NCI-H748 (cell line): ENCODE data around the gene NAA38.
"Not testable (repeated sequence)": the region's sequence is repeated elsewhere in the genome, so short reads cannot be mapped to it uniquely, and the experiment has no call there.

Experiments used
- DNase-seq: peaks from one replicate; lab custom pipeline; 2025; ENCODE audit not compliant: unreplicated experiment; lab: John Stamatoyannopoulos, UW

The NAA38 gene

DNA sequence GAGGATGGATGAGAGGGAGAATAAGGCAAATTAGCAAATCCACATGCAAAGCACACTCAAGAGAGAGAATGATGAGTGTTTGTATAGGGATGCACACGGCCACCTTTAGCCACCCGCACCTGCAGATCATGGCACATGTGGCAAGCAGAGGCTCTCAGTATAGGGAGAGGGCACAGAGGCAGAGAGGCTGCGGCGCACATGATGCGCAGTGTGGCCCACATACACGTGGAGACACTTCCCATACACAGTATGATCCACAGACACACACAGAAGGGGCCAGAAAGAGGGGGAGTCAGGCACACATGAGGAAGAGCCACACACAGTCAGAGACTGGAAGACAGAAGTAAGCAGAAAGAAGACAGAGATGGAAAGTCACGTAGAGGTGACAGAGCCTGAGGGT, 24.7 kb upstream of the NAA38 start:
- DNase-seq: peak; percentile 49

DNA sequence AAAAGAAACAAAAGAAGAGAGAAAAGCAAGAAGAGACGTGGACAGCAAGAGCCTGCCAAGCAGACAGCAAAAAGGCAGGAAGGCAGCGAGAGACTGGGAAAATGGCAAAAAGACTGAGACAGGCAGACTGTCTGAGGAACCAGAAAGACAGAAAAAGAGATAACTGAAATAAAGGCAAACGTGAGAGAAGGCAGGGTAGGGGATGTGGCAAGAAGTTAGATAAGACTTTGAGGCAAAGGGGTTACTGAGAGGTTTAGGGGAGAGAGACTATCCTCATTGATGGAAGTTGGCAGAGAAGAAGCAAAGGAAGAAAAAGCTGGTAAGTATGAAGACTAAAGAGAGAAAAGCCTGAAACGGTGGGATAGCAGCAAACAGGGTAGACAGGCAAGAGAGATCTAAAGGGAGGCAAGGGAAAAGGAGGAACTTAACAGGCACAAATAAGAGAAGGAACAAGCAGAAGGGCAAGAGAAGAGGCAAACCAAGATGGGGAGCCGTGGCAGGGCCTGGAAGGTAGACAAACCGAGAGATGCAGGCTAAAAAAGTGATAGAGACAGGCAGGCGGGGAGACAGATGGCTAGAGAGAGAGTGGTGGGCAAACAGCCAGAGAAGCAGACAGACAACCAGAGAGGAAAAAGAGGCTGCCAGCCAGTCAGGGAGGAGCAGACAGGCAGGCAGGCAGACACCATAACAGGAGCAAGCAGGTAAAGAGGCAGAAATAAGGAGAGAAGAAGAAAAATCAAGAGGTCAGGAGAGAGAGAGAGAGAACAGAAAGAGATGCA, 24.1 kb upstream of the NAA38 start:
- DNase-seq: peak; percentile 49

DNA sequence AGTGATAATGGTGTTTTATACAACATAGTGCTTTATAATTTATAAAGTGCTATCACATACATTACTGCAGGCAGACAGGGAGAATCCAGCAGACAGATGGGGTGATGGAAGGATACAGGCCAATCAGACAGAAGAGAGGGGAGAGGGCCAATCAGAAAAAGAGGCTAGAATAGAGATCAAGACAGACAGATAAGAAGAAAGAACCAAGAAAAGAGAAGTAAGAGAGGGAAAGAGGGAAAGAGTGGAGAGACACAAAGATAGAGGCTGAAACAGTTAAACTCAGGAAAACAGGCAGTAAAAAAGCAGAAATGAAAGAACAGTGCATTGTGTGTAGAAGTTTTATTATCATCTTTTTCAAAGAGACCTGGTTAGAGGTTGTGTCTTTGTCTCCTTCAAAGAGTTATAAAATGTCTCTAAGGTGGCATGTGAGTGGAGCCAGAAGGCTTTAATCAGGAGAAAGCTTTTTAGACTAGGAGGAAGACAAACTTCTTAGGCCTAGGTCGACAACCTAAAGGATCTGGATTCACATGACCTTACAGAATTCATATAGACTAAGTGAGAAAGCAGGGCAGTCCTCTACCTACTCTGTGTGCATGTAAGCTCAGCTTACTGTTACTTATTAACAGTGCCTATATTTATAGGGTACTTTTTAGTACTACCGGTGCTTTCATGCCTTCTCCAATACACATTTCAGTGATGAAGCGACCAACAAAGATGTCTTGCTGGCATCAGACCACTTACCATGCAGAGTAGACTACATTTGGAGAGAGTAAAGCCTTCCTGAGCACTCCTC, 22.9 kb upstream of the NAA38 start:
- DNase-seq: no peak

DNA sequence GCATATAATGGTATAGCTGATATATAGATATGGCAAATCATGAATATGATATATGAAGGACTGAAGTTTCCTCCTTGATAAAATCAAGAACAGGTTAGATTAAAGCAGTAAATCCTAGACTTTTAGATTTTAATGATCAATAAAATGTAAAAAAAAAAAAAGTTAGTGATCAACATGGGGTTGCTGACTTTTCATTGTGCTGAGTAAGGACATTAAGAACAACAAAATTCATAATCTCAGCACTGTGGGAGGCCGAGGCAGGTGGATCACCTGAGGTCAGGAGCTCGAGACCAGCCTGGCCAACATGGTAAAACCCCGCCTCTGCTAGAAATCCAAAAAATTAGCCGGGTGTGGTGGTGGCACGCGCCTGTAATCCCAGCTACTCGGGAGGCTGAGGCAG, 20.9 kb upstream of the NAA38 start:
- no peak for DNase-seq

DNA sequence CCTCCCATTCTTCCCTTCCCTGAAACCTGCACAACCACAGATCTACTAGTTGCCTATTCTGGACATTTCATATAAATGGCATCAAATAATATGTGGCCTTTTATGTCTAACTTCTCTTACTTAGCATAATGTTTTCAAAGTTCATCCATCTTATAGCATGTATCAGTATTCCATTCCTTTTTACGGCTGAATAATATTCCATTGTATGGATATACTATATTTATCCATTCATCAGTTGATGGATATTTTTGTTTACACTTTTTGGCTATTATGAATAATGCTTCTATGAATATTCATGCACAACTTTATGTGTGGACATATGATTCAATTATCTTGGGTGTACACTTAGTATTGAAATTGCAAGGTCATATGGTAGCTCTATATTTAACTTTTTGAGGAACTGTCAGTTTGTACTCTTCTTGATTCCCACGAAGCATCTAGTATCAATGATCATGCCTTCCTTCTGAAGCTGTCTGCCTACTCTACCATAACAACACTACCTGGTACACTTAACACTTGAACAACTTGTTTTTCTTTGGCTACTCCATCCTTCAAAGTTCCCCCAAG, 18.5 kb upstream of the NAA38 start:
- DNase-seq: no peak

DNA sequence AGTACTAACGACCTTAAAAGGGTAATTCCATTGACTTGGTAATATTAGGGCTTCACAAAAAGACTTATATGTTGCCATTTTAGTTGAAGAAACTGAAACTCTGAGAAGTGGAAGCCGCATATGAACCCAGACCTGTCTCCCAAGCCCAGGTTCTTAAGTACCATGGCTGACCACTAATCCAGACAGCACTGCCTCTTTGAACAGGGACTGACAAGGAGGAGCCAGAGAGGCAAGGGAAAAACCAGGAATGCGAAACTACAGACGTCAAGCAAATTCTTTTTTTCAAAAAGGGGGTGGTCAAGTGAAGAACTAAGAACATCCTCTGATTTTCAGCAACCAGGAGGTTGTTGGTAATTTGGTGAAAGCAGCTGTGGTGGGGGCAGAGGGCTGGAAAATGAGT, 15.7 kb upstream of the NAA38 start:
- DNase-seq: no peak

DNA sequence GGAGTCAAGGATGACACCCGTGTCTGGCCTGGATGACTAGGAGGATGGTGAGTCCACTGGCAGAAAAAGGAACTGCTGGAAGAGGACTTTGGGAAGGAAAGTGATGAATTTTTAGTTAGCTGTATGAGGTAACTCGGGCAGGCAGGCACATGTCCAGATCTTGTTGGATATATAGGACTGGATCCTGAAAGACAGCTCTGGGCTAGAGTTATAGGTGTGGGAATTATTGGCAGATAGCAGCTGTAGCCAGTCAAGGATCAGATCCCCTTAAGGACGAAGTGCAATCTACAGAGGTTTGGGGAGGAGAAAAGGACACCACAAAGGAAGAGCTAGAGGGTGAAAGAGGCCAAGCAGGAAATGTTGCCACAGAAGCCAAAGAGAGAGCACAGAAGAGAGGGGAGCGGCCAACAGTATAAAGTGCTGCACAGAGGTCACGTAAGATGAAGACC, 10.5 kb upstream of the NAA38 start:
- no peak for DNase-seq

DNA sequence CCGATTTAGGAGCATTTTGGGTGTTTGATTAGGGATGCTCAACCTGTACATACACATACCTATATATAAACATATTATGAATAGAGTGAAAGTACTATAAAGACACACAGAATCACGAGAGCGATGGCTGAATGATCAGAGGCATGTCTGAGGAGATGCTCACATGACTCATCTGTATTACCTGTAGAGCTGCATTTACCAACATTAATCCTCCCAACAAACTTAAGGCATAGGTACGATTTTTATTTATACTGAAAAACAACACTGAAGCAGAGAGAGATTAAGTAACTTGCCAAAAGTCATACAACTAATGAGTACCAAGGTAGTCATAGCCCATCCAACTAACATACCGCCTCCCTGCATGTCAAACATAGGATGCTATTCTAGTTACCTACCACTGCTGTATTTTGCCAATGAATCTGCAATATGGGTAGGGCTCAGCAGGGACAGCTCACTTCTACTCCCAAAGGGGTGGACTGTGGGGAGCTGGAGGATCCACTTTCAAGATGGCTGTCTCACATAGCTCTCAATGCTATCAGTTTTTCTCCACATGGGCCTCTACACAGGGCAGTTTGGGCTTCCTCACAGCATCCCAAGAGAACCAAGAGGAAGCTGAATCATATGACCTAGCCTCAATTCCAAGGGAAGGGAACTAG, 7.8 kb upstream of the NAA38 start:
- no peak for DNase-seq

DNA sequence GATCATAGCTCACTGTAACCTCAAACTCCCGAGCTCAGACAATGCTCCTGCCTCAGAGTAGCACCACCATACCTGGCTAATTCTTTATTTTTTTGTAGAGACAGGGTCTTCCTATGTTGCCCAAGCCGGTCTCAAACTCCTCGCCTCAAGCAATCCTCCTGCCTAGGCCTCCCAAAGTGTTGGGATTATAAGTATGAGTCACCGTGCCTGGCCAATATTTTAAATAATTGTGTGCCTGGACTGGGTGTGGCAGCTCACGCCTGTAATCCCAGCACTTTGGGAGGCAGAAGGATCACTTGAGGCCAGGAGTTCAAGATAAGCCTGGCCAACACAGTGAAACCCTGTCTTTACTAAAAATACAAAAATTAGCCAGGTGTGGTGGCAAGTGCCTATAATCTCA, 7.0 kb upstream of the NAA38 start:
- not testable (repeated sequence) for DNase-seq

DNA sequence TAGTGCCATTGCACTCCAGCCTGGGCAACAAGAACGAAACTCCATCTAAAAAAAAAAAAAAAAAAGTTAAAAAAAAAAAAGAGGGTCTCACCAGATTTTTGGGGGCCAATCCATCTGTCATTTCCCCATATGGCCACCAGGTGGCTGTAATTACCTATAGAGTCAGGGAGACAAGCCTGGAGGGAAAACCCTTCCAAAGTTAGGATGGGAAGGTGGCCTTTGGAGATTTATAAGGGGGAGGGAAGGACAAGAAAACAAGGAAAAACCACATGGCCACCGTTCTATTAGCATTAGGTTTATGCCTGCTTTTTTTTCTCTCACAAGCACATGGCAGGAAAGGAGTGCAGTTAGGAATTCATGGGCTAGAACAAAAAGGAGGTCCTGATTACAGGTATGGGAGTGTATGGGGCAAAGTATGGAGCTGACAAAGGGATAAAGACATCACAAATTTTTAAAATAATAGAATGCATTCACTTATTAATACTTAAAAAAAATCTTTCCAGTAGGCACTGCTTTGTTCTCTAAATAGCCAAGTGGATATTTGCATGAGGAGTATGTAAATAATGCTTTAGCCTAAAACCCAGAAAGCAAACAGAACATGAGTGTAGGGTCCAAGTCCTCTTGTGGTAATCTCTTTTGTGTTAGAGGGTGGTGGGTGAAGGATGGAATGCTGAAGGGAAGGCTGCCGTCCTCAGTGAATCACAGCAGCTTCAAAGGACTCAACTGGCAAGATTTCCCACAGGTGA, 5.5 kb upstream of the NAA38 start:
- DNase-seq: peak; percentile 69

DNA sequence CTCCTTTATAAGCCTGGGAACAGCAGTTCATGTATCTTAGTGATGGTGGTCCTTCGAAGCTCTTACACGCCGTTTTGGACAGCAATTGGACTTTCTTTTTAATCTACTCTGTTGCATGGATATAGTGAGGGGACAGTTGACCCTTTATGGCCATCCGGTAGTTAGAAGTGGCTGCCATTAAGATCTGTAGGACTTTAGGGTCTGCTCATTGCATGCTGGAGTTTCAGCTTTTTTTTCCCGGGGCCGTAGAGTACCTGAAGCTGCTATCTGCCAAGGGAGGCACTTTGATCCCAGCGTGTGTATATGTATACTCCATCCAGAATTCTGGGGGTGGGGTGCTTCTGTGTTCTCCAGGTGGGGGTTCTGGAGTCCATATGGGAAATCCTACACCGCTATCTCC, 1.7 kb upstream of the NAA38 start:
- DNase-seq: no peak

DNA sequence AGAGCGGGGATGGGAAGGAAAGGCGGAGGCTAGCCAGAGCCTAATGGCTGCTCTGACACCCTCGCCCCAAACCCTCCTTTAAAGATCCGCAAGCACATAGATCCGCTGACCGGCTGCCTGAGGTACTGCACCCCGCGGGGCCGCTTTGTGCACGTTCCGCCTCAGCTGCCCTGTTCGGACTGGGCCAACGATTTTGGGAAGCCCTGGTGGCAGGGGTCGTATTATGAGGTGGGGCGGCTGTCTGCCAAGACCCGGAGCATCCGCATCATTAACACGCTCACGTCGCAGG, 1.1 kb upstream of the NAA38 start:
- peak; percentile 75 for DNase-seq

DNA sequence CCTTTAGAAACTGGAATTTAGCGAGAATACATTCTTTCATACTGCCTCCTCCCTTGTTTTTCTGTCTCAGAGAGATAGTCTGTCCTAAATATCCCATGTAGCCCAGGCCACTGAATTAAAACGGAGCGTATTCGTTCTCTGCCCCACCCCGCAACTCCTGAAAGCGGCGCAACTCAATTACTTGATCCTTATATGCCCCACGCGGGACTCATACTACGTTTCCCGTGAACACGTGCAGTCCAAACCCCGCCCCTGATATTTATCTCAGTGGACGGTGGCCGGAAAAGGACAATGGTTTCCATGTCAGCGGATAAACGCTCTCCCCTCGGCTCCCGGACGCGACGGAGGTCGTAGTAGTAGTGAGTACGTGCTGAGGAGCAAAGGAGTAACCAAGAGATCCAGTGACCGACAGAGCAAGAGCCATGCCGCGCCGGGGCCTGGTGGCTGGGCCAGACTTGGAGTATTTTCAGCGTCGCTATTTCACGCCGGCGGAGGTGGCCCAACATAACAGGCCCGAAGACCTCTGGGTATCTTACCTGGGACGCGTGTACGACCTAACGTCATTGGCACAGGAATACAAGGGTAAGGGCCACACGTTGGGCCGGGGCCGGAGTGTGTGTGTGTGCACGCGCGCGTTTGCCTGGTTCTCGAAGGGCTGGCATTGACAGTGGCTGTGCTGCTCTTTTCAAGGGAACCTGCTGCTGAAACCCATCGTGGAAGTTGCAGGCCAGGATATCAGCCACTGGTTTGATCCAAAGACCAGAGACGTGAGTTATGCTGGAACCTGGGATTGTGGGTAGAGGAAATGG, 558 bp upstream of the NAA38 start, which contains the start of gene CYB5D1:
CYB5D1 (plus strand) TSS at position 291 of the 809 bp plus-strand sequence; CDS start at position 423, 132 bp downstream.
- DNase-seq: peak; percentile 98

DNA sequence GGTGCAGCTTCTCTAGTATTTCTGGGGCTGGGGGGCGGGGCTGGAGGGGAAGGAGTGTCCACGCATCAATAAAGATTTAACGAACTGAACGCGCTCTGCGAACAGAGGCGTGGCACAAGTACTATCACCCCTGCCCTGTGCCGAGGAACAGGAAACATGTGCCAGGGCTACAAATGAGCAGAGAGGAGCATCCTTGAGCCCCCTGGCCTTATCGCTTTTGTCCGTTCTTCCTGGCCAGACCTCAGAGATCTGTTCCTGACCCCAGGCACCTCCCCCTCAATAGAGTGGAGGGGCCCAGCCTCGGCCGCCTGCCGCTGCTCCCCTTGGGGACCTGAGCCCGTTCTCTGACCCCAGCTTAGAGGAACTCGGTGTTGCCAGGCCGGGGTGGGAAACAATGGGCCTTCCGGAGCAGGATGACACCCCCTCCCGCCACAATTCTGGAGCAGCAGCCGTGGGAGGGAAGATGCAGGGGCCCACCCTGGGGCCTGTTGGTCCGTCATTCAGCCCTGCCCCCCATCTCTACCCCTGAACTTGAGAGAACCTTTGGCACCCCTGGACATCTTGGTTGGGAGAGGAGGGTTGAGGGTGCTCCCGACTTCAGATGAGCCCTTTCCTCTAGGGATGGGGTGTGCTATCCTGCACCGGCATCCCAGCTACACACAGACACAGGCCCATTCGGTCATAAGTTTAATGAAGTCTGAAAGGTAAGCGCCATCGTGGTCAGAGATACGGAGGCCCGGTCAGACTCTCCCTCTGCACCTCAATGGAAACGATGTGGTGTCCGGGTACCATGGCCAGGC, 1.1 kb downstream of the NAA38 start:
- peak; percentile 89 for DNase-seq

DNA sequence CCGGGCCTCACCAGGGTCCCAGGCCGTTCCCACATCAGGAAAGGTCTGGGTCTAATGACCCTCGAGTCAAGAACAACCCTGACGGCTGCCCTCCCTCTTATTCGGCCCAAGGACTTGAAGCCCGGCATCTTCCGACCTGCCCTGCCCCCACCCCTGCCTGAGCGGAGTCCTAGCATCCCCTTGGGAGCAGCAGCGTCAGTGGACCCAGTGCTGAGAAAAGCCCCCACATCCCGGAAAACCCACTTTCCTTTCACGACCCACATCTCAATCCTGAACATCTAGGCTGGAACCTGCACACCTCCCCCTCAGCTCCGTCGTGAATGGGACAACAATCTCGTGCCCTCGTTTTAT, 1.7 kb downstream of the NAA38 start:
- DNase-seq: no peak

DNA sequence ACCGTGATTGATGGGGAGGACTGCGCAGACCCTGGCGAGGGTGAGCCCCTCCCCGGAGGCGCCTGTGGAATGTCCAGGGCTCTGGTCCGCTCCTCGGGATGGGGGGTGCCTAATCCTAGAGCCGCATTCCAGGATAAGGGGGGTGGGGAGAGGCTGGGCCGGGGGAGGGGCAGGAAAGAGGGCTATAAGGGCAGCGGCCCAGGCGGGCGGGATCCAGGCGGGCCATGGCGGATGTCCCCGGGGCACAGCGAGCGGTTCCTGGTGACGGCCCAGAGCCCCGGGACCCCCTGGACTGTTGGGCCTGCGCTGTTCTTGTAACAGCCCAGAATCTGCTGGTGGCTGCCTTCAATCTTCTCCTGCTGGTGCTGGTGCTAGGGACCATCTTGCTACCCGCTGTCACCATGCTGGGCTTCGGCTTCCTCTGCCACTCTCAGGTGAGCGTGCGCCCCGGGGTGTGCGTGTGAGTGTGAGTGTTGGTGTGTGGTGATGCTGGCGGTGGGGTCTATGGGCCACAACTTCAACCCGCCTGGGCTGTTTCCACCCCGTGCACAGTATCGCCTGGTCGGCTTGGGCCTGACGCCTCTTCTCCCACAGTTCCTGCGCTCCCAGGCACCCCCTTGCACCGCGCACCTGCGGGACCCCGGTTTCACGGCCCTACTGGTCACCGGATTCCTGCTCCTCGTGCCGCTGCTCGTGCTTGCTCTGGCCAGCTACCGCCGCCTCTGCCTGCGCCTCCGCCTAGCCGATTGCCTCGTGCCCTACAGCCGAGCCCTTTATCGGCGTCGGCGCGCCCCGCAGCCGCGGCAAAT, 2.3 kb downstream of the NAA38 start, which contains the start of gene TMEM88:
TMEM88 (plus strand) TSS at position 216 of the 809 bp plus-strand sequence; CDS start at position 225, 9 bp downstream.
- DNase-seq: peak; percentile 51

DNA sequence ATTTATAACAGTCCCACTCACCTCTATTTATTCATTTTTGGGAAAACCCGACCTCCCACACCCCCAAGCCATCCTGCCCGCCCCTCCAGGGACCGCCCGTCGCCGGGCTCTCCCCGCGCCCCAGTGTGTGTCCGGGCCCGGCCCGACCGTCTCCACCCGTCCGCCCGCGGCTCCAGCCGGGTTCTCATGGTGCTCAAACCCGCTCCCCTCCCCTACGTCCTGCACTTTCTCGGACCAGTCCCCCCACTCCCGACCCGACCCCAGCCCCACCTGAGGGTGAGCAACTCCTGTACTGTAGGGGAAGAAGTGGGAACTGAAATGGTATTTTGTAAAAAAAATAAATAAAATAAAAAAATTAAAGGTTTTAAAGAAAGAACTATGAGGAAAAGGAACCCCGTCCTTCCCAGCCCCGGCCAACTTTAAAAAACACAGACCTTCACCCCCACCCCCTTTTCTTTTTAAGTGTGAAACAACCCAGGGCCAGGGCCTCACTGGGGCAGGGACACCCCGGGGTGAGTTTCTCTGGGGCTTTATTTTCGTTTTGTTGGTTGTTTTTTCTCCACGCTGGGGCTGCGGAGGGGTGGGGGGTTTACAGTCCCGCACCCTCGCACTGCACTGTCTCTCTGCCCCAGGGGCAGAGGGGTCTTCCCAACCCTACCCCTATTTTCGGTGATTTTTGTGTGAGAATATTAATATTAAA, 3.1 kb downstream of the NAA38 start:
- DNase-seq: no peak

DNA sequence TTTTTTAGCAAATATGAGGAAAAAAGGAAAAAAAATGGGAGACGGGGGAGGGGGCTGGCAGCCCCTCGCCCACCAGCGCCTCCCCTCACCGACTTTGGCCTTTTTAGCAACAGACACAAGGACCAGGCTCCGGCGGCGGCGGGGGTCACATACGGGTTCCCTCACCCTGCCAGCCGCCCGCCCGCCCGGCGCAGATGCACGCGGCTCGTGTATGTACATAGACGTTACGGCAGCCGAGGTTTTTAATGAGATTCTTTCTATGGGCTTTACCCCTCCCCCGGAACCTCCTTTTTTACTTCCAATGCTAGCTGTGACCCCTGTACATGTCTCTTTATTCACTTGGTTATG, 3.7 kb downstream of the NAA38 start:
- no peak for DNase-seq
